ENCODE data around the gene TMX4. TPM values are rescaled to one million over a fixed set of nuclear protein-coding genes. Genes with fewer than 3 reads are reported as not detected.

TMX4 gene
- total RNA-seq, 1 donor from 2014 or later, result 18.8 TPM

- no peak for TF ChIP-seq CTCF (IDR thresholded peaks at IDR 0.05; ENCODE audit: insufficient read depth, low read length, poor library complexity, severe bottlenecking)
- Histone ChIP-seq H3K27me3 (ENCODE audit: control insufficient read depth, insufficient read depth, low read length) (no peaks in the 10 kb centered on the region), H3K4me3 (ENCODE audit: low read depth, low read length) (no peak overlapping the region), H3K36me3 (ENCODE audit: control insufficient read depth, insufficient read depth, low read length) (no peaks in the 10 kb centered on the region)
- DNase-seq (ENCODE audit: low read depth), result no peak
Measured at GRCh38 chr20:8061861-8062518, 42.4 kb upstream of the TMX4 start.

GRCh38 chr20:8060977-8061376 lies 41.4 kb upstream of the TMX4 start:
- H3K4me3 ChIP-seq (ENCODE audit: low read depth, low read length), result no peak overlapping the region
- TF ChIP-seq CTCF (IDR thresholded peaks at IDR 0.05; ENCODE audit: insufficient read depth, low read length, poor library complexity, severe bottlenecking), result no peak
- H3K27me3 ChIP-seq (ENCODE audit: control insufficient read depth, insufficient read depth, low read length), result no peaks in the 10 kb centered on the region
- no peaks in the 10 kb centered on the region for H3K36me3 ChIP-seq (ENCODE audit: control insufficient read depth, insufficient read depth, low read length)
- DNase-seq (ENCODE audit: low read depth), result no peak

GRCh38 chr20:8057871-8058270 lies 38.3 kb upstream of the TMX4 start:
- no peaks in the 10 kb centered on the region for H3K36me3 ChIP-seq (ENCODE audit: control insufficient read depth, insufficient read depth, low read length)
- DNase-seq (ENCODE audit: low read depth), result no peak
- TF ChIP-seq CTCF (IDR thresholded peaks at IDR 0.05; ENCODE audit: insufficient read depth, low read length, poor library complexity, severe bottlenecking), result no peak
- H3K27me3 ChIP-seq (ENCODE audit: control insufficient read depth, insufficient read depth, low read length), result no peaks in the 10 kb centered on the region
- H3K4me3 ChIP-seq (ENCODE audit: low read depth, low read length), result no peak overlapping the region

GRCh38 chr20:8055096-8055495 lies 35.5 kb upstream of the TMX4 start:
- no peaks in the 10 kb centered on the region for H3K27me3 ChIP-seq (ENCODE audit: control insufficient read depth, insufficient read depth, low read length)
- DNase-seq (ENCODE audit: low read depth), result no peak
- TF ChIP-seq CTCF (IDR thresholded peaks at IDR 0.05; ENCODE audit: insufficient read depth, low read length, poor library complexity, severe bottlenecking), result no peak
- no peak overlapping the region for H3K4me3 ChIP-seq (ENCODE audit: low read depth, low read length)
- no peaks in the 10 kb centered on the region for H3K36me3 ChIP-seq (ENCODE audit: control insufficient read depth, insufficient read depth, low read length)

GRCh38 chr20:8050157-8050837 lies 30.7 kb upstream of the TMX4 start:
- Histone ChIP-seq H3K4me3 (ENCODE audit: low read depth, low read length) (no peak overlapping the region), H3K27me3 (ENCODE audit: control insufficient read depth, insufficient read depth, low read length) (no peaks in the 10 kb centered on the region), H3K36me3 (ENCODE audit: control insufficient read depth, insufficient read depth, low read length) (no peaks in the 10 kb centered on the region)
- DNase-seq (ENCODE audit: low read depth), result no peak
- TF ChIP-seq CTCF (IDR thresholded peaks at IDR 0.05; ENCODE audit: insufficient read depth, low read length, poor library complexity, severe bottlenecking), result no peak
